HK-2 (cell line): Measurements from ENCODE around the gene UBE2J1.
"Not testable (repeated sequence)": the region's sequence is repeated elsewhere in the genome, so short reads cannot be mapped to it uniquely, and the experiment has no call there.

Experiments used
- DNase-seq: peaks from one replicate; pipeline ENCODE4 v3.0.0-alpha.2; 2018; ENCODE audit not compliant: unreplicated experiment

The UBE2J1 gene

DNA sequence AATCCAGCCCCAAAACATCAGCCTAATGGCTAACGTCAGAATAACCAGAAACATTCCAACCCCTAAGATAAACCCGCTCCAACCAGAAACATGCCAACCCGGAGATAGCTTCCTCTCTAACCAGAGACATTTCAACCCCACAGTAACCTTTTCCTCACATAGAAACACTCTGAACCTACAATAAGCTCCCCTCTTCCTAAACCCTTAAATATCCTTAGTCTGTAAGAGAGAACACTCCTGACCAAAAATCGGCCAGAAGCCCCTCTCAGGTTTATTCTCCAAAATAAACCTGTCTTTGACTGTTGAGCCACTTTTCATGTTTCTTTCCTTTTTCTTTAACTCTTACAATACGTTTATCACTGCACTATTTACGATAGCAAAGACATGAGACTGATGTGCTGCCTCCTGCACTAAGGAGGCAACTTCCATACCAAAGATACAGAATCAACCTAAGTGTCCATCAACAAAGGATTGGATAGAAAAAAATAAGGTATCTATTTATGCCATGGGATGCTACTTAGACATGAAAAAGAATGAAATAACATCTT lies 32.4 kb downstream of the UBE2J1 start:
- DNase-seq: no peak

DNA sequence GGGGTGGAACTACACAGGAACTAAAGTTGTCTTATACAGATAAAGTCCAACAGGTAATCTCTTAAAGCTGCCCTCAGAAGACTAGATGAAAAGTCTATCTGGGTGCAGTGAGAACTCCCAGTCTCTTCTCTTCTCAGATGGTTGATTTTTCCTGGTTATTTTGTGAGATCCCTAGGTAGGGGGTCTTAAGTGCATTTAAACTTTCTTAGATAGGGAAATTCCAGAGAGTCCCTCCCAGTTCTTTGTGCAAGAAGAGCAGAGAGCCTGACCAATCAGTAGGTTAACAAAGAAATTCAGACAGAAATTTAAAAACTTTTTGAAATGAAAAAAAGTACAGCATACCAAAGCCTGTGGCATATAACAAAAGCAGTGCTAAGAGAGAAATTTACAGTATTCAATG lies 35.5 kb downstream of the UBE2J1 start:
- no peak for DNase-seq

DNA sequence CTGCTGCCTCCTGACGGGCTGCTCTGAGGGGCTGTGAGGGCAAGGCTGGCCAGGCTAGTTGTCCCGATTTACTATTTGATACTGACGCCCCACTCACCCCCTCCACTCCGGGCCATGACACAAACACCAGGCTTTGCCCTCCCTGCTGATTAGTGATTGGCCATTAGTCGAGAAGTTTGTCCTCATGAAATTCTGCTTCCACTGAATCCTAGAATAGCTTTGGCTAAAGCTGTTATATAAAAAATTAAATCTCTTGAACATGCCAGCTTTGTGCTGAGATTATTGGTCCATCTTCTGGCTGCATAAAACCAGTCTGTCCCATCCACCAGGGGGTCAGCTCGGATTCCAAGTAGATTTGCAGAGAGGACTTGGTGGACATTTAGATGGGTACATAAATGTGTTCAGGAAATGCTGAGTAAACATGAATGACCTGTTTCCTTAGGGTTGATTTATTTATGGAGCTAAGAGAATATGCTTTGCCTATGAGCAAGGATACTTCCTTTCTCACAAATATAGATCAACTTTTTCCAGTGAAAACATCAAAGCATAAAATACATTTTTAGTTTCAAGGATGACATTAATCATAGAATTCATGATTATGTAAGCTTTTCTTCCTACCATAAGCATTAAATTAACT lies 37.2 kb downstream of the UBE2J1 start, which contains the start of gene GABRR2:
Gene GABRR2 (minus strand): TSS at position 51 of the 637 bp plus-strand sequence. CDS start 134 bp downstream, outside the sequence.
- no peak for DNase-seq

GRCh38 chr6:89314692-89315091 lies 37.8 kb downstream of the UBE2J1 start:
- no peak for DNase-seq

DNA sequence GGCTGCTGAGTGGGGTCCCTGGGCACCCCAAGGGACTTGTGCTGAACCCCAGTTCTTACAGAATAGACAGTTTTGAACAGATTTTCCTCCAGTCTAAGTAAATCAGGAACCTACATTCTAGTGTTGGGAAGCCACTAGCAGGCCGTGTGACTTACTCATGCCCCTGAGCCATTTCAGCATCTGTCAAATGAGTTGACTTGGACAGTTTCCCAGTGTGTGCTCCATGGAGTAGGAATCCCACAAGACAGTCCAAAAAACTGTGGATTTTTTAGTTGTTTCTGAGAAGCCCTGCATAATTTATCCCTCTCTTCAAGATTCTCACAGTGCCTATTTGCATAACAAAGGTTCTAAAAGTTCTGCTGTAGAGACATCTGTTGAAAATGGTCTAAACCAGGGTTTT lies 39.5 kb downstream of the UBE2J1 start:
- no peak for DNase-seq

GRCh38 chr6:89311853-89312531 lies 40.5 kb downstream of the UBE2J1 start:
- peak; percentile 46 for DNase-seq

GRCh38 chr6:89311530-89311852 lies 41.0 kb downstream of the UBE2J1 start:
- DNase-seq: no peak

GRCh38 chr6:89310929-89311328 lies 41.6 kb downstream of the UBE2J1 start:
- peak; percentile 84 for DNase-seq

DNA sequence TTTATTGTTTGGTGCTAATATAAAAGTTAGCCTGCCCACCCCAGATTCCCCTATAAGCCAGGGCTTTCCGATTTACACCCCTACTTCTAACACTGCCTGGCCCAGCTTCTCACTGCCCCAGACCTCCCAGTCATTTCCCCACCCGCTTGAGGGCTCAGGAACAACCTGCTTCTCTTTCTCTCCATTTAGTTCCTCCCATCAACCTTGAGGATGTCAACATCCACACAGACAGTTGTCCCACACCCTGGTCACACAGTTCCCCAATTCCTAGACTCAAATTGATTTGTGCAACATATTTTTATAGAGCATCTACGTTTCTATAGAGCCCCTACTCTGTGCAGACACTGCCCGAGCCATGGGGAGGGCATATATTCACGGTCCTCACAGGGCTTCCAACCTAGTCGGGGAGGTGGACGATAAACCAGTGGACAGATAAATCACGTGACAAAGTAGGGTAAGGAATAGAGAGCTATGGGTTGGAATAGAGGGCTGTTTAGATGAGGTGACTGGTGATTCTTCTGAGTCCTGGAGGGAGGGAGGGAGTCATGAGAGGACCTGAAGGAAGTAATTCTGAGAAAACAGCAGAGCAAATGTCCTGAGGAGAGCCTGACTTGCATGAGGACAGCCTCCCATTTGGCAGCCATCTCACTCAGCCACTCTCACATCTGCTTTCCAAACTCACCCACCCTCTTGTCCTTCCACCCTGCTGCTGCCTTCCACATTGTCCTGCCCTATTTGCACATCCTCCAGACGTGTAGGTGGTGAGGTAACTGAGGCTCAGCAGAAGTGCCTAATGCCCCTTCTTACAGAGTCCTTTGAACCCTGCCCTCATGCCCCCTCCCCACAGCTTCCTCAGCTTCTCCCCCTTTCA lies 43.8 kb downstream of the UBE2J1 start:
- no peak for DNase-seq

GRCh38 chr6:89304517-89304916 lies 48.0 kb downstream of the UBE2J1 start:
- DNase-seq: not testable (repeated sequence)

DNA sequence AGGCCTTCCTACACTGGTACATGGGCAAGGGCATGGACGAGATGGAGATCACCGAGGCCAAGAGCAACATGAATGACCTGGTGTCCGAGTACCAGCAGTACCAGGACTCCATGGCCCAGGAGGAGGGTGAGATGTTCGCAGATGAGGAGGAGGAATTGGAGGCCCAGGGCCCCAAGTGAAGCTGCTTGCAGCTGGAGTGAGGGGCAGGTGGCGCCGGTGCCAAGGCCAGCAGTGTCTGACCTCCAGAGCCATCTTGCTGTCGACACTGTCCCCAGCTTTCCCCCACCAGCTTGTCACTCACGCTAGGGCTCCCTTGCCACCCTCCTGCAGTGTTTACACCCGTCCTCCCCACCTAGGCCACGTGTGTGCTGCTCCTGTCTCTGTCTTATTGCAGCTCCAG lies 49.6 kb downstream of the UBE2J1 start:
- no peak for DNase-seq

GRCh38 chr6:89302195-89302770 lies 50.2 kb downstream of the UBE2J1 start:
- DNase-seq: no peak

GRCh38 chr6:89301586-89302194 lies 50.8 kb downstream of the UBE2J1 start:
- no peak for DNase-seq

- no peak for DNase-seq
These were observed 53.1 kb downstream of the UBE2J1 start for GRCh38 chr6:89299466-89299850.

- DNase-seq: no peak
These were observed 53.6 kb downstream of the UBE2J1 start for GRCh38 chr6:89298680-89299465.

DNA sequence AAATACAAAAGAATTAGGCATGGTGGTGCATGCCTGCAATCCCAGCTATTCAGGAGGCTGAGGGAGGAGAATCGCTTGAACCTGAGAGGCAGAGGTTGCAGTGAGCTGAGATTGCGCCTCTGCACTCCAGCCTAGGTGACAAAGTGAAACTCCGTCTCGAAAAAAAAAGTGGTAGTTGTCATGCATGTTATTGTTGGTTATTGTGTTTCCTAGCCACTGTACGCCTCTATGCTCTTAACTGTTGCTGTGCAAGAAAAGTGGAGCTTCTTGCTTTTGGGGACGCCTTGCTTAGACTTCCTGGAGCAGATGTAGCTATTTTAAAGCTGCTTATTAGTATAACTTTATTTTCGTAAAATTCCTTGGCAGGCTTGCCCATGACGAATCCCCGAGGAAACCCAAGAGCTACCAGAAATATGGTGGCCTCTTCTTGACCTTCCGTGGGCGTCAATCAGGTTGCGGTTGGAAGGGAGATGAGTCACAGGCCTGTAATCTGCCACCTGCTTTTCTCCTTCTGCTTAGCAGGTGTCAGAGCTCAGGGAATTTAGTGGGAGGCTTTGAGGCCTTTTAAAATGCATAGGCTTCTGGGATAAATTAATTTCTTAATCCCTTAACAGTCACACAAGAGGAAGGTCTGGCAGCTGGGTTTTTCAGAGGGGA lies 54.7 kb downstream of the UBE2J1 start:
- DNase-seq: peak; percentile 78

DNA sequence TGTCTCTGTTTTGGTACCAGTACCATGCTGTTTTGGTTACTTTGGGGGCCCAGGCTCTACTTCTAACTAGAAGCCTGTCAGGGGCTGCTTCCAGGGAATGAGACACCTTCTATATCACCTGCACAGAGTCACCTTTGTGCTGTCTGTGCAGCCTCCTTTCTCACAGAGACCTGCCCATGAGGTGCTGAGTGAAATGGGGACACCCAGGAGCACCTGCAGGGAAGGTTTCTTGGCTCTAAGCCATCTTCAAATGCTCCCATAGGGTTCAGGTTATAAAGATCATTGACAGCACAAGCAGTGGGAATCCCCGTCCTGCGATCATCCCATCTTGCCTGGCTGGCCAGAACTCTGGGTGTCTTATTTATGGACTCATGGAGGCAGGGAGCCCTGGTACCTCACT lies 56.5 kb downstream of the UBE2J1 start:
- no peak for DNase-seq

DNA sequence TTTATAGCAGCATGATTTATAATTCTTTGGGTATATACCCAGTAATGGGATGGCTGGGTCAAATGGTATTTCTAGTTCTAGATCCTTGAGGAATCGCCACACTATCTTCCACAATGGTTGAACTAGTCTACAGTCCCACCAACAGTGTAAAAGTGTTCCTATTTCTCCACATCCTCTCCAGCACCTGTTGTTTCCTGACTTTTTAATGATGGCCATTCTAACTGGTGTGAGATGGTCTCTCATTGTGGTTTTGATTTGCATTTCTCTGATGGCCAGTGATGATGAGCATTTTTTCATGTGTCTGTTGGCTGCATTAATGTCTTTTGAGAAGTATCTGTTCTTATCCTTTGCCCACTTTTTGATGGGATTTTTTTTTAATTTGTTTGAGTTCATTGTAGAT lies 57.4 kb downstream of the UBE2J1 start:
- DNase-seq: not testable (repeated sequence)

- no peak for DNase-seq
These were observed 61.2 kb downstream of the UBE2J1 start for GRCh38 chr6:89291256-89291819.
